KOPT-K1 (cell line): ENCODE data around the gene CSF1.
"Not testable (repeated sequence)": the region's sequence is repeated elsewhere in the genome, so short reads cannot be mapped to it uniquely, and the experiment has no call there.

Experiments used
- H3K27ac ChIP-seq: fragments of 200-600 bp; sonication (generic); 2 replicates; pipeline ENCODE4 v1.5.1; 2016; ENCODE audit warnings: antibody characterized with exemption, mild to moderate bottlenecking, low read depth, low read length; ENCODE audit not compliant: poor library complexity, severe bottlenecking
- H3K36me3 ChIP-seq: fragments of 200-600 bp; sonication (generic); 2 replicates; pipeline ENCODE4 v1.5.1; 2017; ENCODE audit warnings: antibody characterized with exemption, mild to moderate bottlenecking, low read length, moderate library complexity; ENCODE audit not compliant: insufficient read depth
- H3K9me3 ChIP-seq: fragments of 200-600 bp; sonication (generic); 2 replicates; pipeline ENCODE4 v1.5.1; 2017; ENCODE audit warnings: antibody characterized with exemption, low read length, mild to moderate bottlenecking; ENCODE audit not compliant: insufficient read depth, poor library complexity, severe bottlenecking

The CSF1 gene

GRCh38 chr1:109910123-109910962 is at the start of gene CSF1:
CSF1 (plus strand) TSS chr1:109910849; CDS start chr1:109911024, 175 bp downstream.
- no peak within 1 kb of the TSS for H3K27ac ChIP-seq
- H3K36me3 ChIP-seq = no peaks in the 10 kb centered on the region
- H3K9me3 ChIP-seq = no peaks in the 10 kb centered on the region

- not testable (repeated sequence) for H3K9me3 ChIP-seq, H3K36me3 ChIP-seq, H3K27ac ChIP-seq
Observed at GRCh38 chr1:109861616-109862015, 49.0 kb upstream of the CSF1 start.

- Histone ChIP-seq H3K9me3 (peaks cover 5% of the 10 kb centered on the region), H3K36me3 (no peaks in the 10 kb centered on the region), H3K27ac (no peak overlapping the region)
Observed at GRCh38 chr1:109863667-109864046, 47.0 kb upstream of the CSF1 start.

- no peak overlapping the region for H3K27ac ChIP-seq
- H3K36me3 ChIP-seq = no peaks in the 10 kb centered on the region
- peaks cover 5% of the 10 kb centered on the region for H3K9me3 ChIP-seq
Observed at GRCh38 chr1:109864047-109864822, 46.4 kb upstream of the CSF1 start.

- Histone ChIP-seq H3K36me3 (no peaks in the 10 kb centered on the region), H3K27ac (no peak overlapping the region), H3K9me3 (peaks cover 5% of the 10 kb centered on the region)
Observed at GRCh38 chr1:109864930-109865612, 45.6 kb upstream of the CSF1 start.

- no peak overlapping the region for H3K27ac ChIP-seq
- H3K9me3 ChIP-seq = peaks cover 5% of the 10 kb centered on the region
- no peaks in the 10 kb centered on the region for H3K36me3 ChIP-seq
Observed at GRCh38 chr1:109866071-109866470, 44.6 kb upstream of the CSF1 start.

GRCh38 chr1:109873278-109874175 is 37.1 kb upstream of the CSF1 start:
- Histone ChIP-seq H3K27ac (no peak overlapping the region), H3K36me3 (no peaks in the 10 kb centered on the region), H3K9me3 (no peaks in the 10 kb centered on the region)

GRCh38 chr1:109874445-109874844 is 36.2 kb upstream of the CSF1 start:
- no peaks in the 10 kb centered on the region for H3K36me3 ChIP-seq
- no peak overlapping the region for H3K27ac ChIP-seq
- H3K9me3 ChIP-seq = no peaks in the 10 kb centered on the region

GRCh38 chr1:109875874-109876273 is 34.8 kb upstream of the CSF1 start:
- Histone ChIP-seq H3K27ac (no peak overlapping the region), H3K36me3 (no peaks in the 10 kb centered on the region), H3K9me3 (no peaks in the 10 kb centered on the region)

GRCh38 chr1:109876617-109877316 is 33.9 kb upstream of the CSF1 start:
- H3K36me3 ChIP-seq = no peaks in the 10 kb centered on the region
- no peak overlapping the region for H3K27ac ChIP-seq
- no peaks in the 10 kb centered on the region for H3K9me3 ChIP-seq

- no peaks in the 10 kb centered on the region for H3K36me3 ChIP-seq
- no peak overlapping the region for H3K27ac ChIP-seq
- no peaks in the 10 kb centered on the region for H3K9me3 ChIP-seq
Observed at GRCh38 chr1:109877317-109877771, 33.3 kb upstream of the CSF1 start.

- no peaks in the 10 kb centered on the region for H3K9me3 ChIP-seq
- no peak overlapping the region for H3K27ac ChIP-seq
- H3K36me3 ChIP-seq = no peaks in the 10 kb centered on the region
Observed at GRCh38 chr1:109877776-109878175, 32.9 kb upstream of the CSF1 start.

GRCh38 chr1:109878531-109879104 is 32.0 kb upstream of the CSF1 start:
- Histone ChIP-seq H3K9me3 (no peaks in the 10 kb centered on the region), H3K27ac (no peak overlapping the region), H3K36me3 (no peaks in the 10 kb centered on the region)

- H3K27ac ChIP-seq, H3K9me3 ChIP-seq, H3K36me3 ChIP-seq: not testable (repeated sequence)
Observed at GRCh38 chr1:109879371-109879770, 31.3 kb upstream of the CSF1 start.
